Mesenchymal stem cell (in vitro differentiated cells and primary cell): ENCODE data around the gene FERMT3.

Experiments used
- DNase-seq: peaks from one replicate; pipeline ENCODE4 v3.0.0-alpha.2; 2013
- H2AFZ ChIP-seq: one replicate; pipeline ENCODE4 v1.6.1; 2013; ENCODE audit warnings: low read depth, mild to moderate bottlenecking, control low read depth, inconsistent platforms, low read length, moderate library complexity
- H2AK5ac ChIP-seq: 2 replicates; pipeline ENCODE4 v1.6.1; 2013; ENCODE audit warnings: low read length, moderate library complexity, mild to moderate bottlenecking, inconsistent platforms; ENCODE audit not compliant: severe bottlenecking
- H2BK120ac ChIP-seq: one replicate; pipeline ENCODE4 v1.6.1; 2013; ENCODE audit warnings: low read depth, mild to moderate bottlenecking, inconsistent platforms, low read length, moderate library complexity
- H2BK12ac ChIP-seq, 2 experiments: one replicate each; pipeline ENCODE4 v1.6.1; 2013; ENCODE audit warnings: inconsistent platforms in 2 of 2, low read length in 2 of 2, mild to moderate bottlenecking in 2 of 2, moderate library complexity in 2 of 2, control low read depth in 1 of 2
- H2BK15ac ChIP-seq: one replicate; pipeline ENCODE4 v1.6.1; 2013; ENCODE audit warnings: mild to moderate bottlenecking, low read depth, inconsistent platforms; ENCODE audit not compliant: poor library complexity, severe bottlenecking
- H2BK5ac ChIP-seq: 2 replicates; pipeline ENCODE4 v1.6.1; 2013; ENCODE audit warnings: low read depth, mild to moderate bottlenecking, low read length, control low read depth, inconsistent platforms; ENCODE audit not compliant: poor library complexity, severe bottlenecking
- H3K14ac ChIP-seq, 2 experiments: one replicate each; pipeline ENCODE4 v1.6.1; 2013; ENCODE audit warnings: inconsistent platforms in 2 of 2, low read length in 2 of 2, control low read depth in 1 of 2, mild to moderate bottlenecking in 1 of 2, moderate library complexity in 1 of 2
- H3K18ac ChIP-seq, 2 experiments: one replicate each; pipeline ENCODE4 v1.6.1; 2013; ENCODE audit warnings: inconsistent platforms in 2 of 2, low read length in 2 of 2, control low read depth in 1 of 2, low read depth in 1 of 2, mild to moderate bottlenecking in 1 of 2
- H3K23ac ChIP-seq, 2 experiments: one replicate each; pipeline ENCODE4 v1.6.1; 2013; ENCODE audit warnings: inconsistent platforms in 2 of 2, low read length in 2 of 2, mild to moderate bottlenecking in 2 of 2, moderate library complexity in 2 of 2, control low read depth in 1 of 2
- H3K27ac ChIP-seq: 2 replicates; pipeline ENCODE4 v1.5.1; 2013; ENCODE audit warnings: mild to moderate bottlenecking, moderate library complexity, low read length, control low read depth, inconsistent platforms; ENCODE audit not compliant: poor library complexity, severe bottlenecking
- H3K27me3 ChIP-seq, 2 experiments: 2 replicates each; pipeline versions ENCODE4 v1.6.1 to v1.7.0; 2013; ENCODE audit warnings: low read length in 2 of 2, mild to moderate bottlenecking in 2 of 2, moderate library complexity in 2 of 2, control low read depth in 1 of 2, inconsistent platforms in 1 of 2; ENCODE audit not compliant: control insufficient read depth in 1 of 2, insufficient read depth in 1 of 2
- H3K36me3 ChIP-seq, 2 experiments: 2 replicates each; pipeline versions ENCODE4 v1.6.1 to v1.7.0; 2013; ENCODE audit warnings: low read length in 2 of 2, control low read depth in 1 of 2, inconsistent platforms in 1 of 2, low read depth in 1 of 2, mild to moderate bottlenecking in 1 of 2; ENCODE audit not compliant: insufficient read depth in 2 of 2, control insufficient read depth in 1 of 2
- H3K4ac ChIP-seq, 2 experiments: one replicate each; pipeline ENCODE4 v1.6.1; 2013; ENCODE audit warnings: inconsistent platforms in 2 of 2, low read length in 2 of 2, mild to moderate bottlenecking in 2 of 2, moderate library complexity in 2 of 2, control low read depth in 1 of 2, low read depth in 1 of 2
- H3K4me1 ChIP-seq: 2 replicates; pipeline ENCODE4 v1.6.1; 2013; ENCODE audit warnings: low read depth, low read length, control low read depth; ENCODE audit not compliant: control insufficient read depth, insufficient read depth
- H3K4me2 ChIP-seq: 2 replicates; pipeline ENCODE4 v1.6.1; 2013; ENCODE audit warnings: low read length, mild to moderate bottlenecking, inconsistent platforms; ENCODE audit not compliant: poor library complexity, severe bottlenecking
- H3K4me3 ChIP-seq, 2 experiments: 2 replicates each; pipeline versions ENCODE4 v1.5.1 to v1.7.0; 2013; ENCODE audit warnings: low read length in 2 of 2, mild to moderate bottlenecking in 2 of 2, control low read depth in 1 of 2, low read depth in 1 of 2; ENCODE audit not compliant: insufficient read depth in 1 of 2
- H3K79me1 ChIP-seq: replicated peaks from 2 replicates; pipeline ENCODE4 v1.6.1; 2013; ENCODE audit warnings: mild to moderate bottlenecking, control low read depth, low read length, inconsistent platforms; ENCODE audit not compliant: poor library complexity, severe bottlenecking
- H3K9ac ChIP-seq: 2 replicates; pipeline ENCODE4 v1.7.0; 2013; ENCODE audit warnings: mild to moderate bottlenecking, low read length, moderate library complexity
- H3K9me3 ChIP-seq: 2 replicates; pipeline ENCODE4 v1.7.0; 2013; ENCODE audit warnings: mild to moderate bottlenecking, low read length; ENCODE audit not compliant: control insufficient read depth
- H4K8ac ChIP-seq: one replicate; pipeline ENCODE4 v1.6.1; 2013; ENCODE audit warnings: inconsistent platforms, mild to moderate bottlenecking, low read length, moderate library complexity
- H4K91ac ChIP-seq: one replicate; pipeline ENCODE4 v1.6.1; 2013; ENCODE audit warnings: mild to moderate bottlenecking, low read length, inconsistent platforms
- WGBS: methylation state at CpG from one replicate; pipeline ENCODE4 v1.1.7; 2013; ENCODE audit warnings: mixed read lengths; 5-methylcytosine and 5-hydroxymethylcytosine counted together

Gene FERMT3

DNA sequence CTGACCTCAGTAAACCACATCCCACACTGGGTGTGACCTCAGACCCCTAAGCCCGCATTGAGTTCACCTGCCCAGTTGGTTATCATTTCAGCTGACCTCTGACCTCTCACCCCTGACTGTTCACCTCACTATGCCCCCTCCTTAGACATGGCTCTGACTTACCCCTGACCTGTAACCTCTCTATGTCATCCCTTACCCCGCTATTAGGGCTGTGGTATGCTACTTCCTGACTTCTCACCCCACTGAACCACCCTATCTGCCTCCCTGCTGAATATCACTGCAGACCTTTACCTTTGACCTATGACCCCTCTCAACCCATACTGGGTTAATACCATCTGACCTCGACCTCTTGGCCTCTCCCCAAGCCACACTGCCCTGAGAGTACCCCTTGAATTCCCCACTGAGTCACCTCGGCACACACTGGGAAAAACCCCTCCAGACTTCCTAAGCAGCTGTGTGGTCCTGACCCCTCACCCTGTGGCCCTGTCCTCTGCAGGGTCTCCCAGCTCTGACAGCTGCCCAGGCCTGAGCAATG is 53.1 kb downstream of the FERMT3 start:
- no peak overlapping the region for H2BK5ac ChIP-seq
- no peak overlapping the region for H3K4me3 ChIP-seq
- peaks cover 26% of the 10 kb centered on the region for H3K4me1 ChIP-seq
- H2AFZ ChIP-seq, result no peak overlapping the region
- no peak overlapping the region for H3K27ac ChIP-seq
- no peaks in the 10 kb centered on the region for H3K9me3 ChIP-seq
- peaks cover 30% of the 10 kb centered on the region for H3K79me1 ChIP-seq
- H2BK15ac ChIP-seq, result no peak overlapping the region
- H3K4me2 ChIP-seq, result no peak overlapping the region
- no peak overlapping the region for H3K23ac ChIP-seq
- H4K91ac ChIP-seq, result no peak overlapping the region
- H2AK5ac ChIP-seq, result no peak overlapping the region
- H2BK12ac ChIP-seq, result no peak overlapping the region
- H3K27me3 ChIP-seq, result no peaks in the 10 kb centered on the region
- H3K9ac ChIP-seq, result no peak overlapping the region
- H3K18ac ChIP-seq, result no peak overlapping the region
- WGBS, result 83% methylated on average over 4 of the region's 4 CpGs
- H3K14ac ChIP-seq, result no peak overlapping the region
- no peak for DNase-seq
- H3K36me3 ChIP-seq, result peaks cover 87 to 92% of the 10 kb centered on the region in 2 experiments
- H4K8ac ChIP-seq, result no peak overlapping the region
- H2BK120ac ChIP-seq, result no peak overlapping the region
- H3K4ac ChIP-seq, result no peak overlapping the region

DNA sequence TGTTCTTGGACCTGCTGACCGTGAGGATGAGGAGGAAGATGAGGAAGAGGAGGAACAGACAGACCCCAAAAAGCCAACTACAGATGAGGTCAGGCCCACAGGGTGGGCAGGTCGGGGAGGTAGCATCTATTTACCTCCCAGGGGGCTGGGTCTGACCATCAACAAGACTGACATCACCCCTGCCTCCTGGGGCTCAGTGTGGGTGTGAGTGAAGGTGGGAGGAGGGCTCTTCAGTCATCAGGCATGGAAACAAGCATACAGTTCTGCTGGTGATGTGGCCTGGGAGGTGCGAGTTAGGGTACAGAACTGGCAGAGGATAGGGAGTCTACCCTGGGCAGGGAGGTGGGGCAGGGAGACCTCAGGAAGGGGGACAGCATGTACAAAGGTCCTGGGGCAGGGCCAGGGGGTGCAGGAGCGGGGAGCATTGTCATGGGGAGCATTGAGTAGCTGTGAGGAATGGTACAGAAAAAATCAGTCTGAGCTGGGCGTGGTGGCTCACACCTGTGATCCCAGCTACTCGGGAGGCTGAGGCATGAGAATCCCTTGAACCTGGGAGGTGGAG is 53.7 kb downstream of the FERMT3 start:
- H3K9ac ChIP-seq, result no peak overlapping the region
- peaks cover 26% of the 10 kb centered on the region for H3K4me1 ChIP-seq
- no peak overlapping the region for H3K27ac ChIP-seq
- H3K4ac ChIP-seq, result no peak overlapping the region
- H3K14ac ChIP-seq, result no peak overlapping the region
- no peak overlapping the region for H3K4me3 ChIP-seq
- DNase-seq, result no peak
- H2BK120ac ChIP-seq, result no peak overlapping the region
- no peak overlapping the region for H4K91ac ChIP-seq
- H3K36me3 ChIP-seq, result peaks cover 83 to 92% of the 10 kb centered on the region in 2 experiments
- no peak overlapping the region for H2AK5ac ChIP-seq
- no peak overlapping the region for H2BK5ac ChIP-seq
- H3K18ac ChIP-seq, result no peak overlapping the region
- 94% methylated on average over 5 of the region's 6 CpGs for WGBS
- H3K23ac ChIP-seq, result no peak overlapping the region
- H3K27me3 ChIP-seq, result no peaks in the 10 kb centered on the region
- H2AFZ ChIP-seq, result no peak overlapping the region
- H2BK15ac ChIP-seq, result no peak overlapping the region
- peaks cover 26% of the 10 kb centered on the region for H3K79me1 ChIP-seq
- no peaks in the 10 kb centered on the region for H3K9me3 ChIP-seq
- H2BK12ac ChIP-seq, result no peak overlapping the region
- H4K8ac ChIP-seq, result no peak overlapping the region
- H3K4me2 ChIP-seq, result no peak overlapping the region

DNA sequence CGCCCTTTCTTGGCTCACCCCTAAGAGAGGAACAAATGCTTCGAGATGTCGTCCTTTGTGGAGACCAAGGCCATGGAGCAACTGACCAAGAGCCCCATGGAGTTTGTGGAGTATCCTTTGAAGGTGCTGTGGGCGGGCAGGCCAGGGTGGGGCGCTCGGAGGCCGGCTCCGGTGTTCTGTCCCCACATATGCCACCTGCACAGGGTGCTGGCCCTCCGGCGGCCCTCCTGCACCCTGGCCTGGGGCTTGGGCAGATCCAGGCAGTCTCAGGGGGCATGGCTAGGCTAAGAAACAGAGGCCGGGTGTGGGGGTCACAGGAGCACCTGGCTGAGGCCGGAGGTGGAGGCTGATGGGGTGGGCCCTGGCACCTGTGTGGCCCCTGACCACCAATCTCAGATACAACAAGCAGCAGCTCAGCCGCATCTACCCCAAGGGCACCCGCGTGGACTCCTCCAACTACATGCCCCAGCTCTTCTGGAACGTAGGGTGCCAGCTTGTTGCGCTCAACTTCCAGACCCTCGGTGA is 55.1 kb downstream of the FERMT3 start:
- Histone ChIP-seq H3K27me3 (no peaks in the 10 kb centered on the region), H3K79me1 (peaks cover 19% of the 10 kb centered on the region), H3K14ac (no peak overlapping the region), H2BK120ac (no peak overlapping the region), H2BK12ac (no peak overlapping the region), H3K9ac (no peak overlapping the region), H3K4ac (no peak overlapping the region), H2AK5ac (no peak overlapping the region), H3K4me2 (no peak overlapping the region), H3K4me1 (peaks cover 30% of the 10 kb centered on the region), H4K91ac (no peak overlapping the region), H3K36me3 (peaks cover 84 to 92% of the 10 kb centered on the region in 2 experiments), H2BK15ac (no peak overlapping the region), H3K23ac (no peak overlapping the region), H3K18ac (no peak overlapping the region), H3K27ac (no peak overlapping the region), H3K9me3 (no peaks in the 10 kb centered on the region), H3K4me3 (no peak overlapping the region), H2BK5ac (no peak overlapping the region), H2AFZ (no peak overlapping the region), H4K8ac (no peak overlapping the region)
- WGBS, result 96% methylated on average over 18 of the region's 18 CpGs
- DNase-seq, result no peak

DNA sequence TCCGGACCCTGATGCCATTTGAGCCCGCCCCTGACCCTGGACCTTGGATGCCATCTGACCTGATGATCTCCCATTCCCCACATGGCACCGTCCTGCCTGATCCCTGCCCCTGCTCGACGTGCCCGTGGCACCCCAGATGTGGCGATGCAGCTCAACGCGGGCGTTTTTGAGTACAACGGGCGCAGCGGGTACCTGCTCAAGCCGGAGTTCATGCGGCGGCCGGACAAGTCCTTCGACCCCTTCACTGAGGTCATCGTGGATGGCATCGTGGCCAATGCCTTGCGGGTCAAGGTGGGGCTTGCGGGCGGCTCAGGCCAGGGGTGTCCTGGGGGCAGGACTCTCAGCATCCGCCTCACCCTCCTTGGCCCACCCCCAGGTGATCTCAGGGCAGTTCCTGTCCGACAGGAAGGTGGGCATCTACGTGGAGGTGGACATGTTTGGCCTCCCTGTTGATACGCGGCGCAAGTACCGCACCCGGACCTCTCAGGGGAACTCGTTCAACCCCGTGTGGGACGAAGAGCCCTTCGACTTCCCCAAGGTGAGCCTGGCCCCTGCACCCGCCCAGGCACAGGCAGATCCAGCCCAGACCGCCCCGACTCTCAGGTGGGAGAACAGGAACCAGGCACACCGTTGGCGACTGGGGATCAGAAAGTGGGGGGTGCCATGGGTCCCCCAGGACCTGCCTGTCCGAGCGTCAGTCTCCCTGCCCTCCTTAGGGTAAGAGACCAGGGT is 55.9 kb downstream of the FERMT3 start:
- Histone ChIP-seq H3K14ac (peak overlapping the region in 1 of 2 experiments; percentile 55), H2BK15ac (no peak overlapping the region), H3K9ac (no peak overlapping the region), H3K4ac (peak overlapping the region in 1 of 2 experiments; percentile 77), H3K27me3 (no peaks in the 10 kb centered on the region), H3K4me1 (peaks cover 29% of the 10 kb centered on the region), H2BK5ac (no peak overlapping the region), H3K79me1 (peaks cover 18% of the 10 kb centered on the region), H3K23ac (no peak overlapping the region), H2BK120ac (no peak overlapping the region), H3K9me3 (no peaks in the 10 kb centered on the region), H3K4me3 (no peak overlapping the region), H2AFZ (no peak overlapping the region), H3K18ac (peak overlapping the region in 1 of 2 experiments; percentile 16), H3K27ac (peak overlapping the region; percentile 66), H4K8ac (no peak overlapping the region), H4K91ac (peak overlapping the region; percentile 47), H3K4me2 (no peak overlapping the region), H3K36me3 (peaks cover 81 to 95% of the 10 kb centered on the region in 2 experiments), H2BK12ac (peak overlapping the region; percentile 29 to 61), H2AK5ac (peak overlapping the region; percentile 27)
- no peak for DNase-seq
- 96% methylated on average over 40 of the region's 42 CpGs for WGBS
